Measurements from ENCODE around the gene OSBPL6. TPM values are rescaled to one million over a fixed set of nuclear protein-coding genes. Genes with fewer than 3 reads are reported as not detected.

Gene OSBPL6
- total and polyA plus RNA-seq, 9 of the 15 experiments (the other 6 are each of a cell fraction or from before 2014, with no cell fraction given) = 3.4 to 12.7 (median 9.3) TPM

- H3K9me3 ChIP-seq (replicated peaks; ENCODE audit: control insufficient read depth, insufficient read depth, low read depth, low read length) = no peaks in the 10 kb centered on the region
- no peak for FAIRE-seq
- H3K9ac ChIP-seq (ENCODE audit: insufficient read depth in 1 of 2, low read depth in 2 of 2, low read length in 2 of 2) = no peak overlapping the region
- BruUV-seq (replicated peaks) = no TSS peak
- intact Hi-C loops (cut with micrococcal nuclease) (no loop called here), in situ Hi-C loops (cut with MboI) (no loop called here)
- no peak for DNase-seq (ENCODE audit: extremely low read depth in 1 of 4, low spot score in 3 of 4)
- H3K4me3 ChIP-seq = no peak overlapping the region
- 30% methylated on average over 1 of the region's 1 CpG for WGBS (ENCODE audit: insufficient coverage, low coverage, missing lambda C conversion rate)
- no peaks in the 10 kb centered on the region; a peak in 1 of 5 replicates for H3K27me3 ChIP-seq (ENCODE audit: control insufficient read depth in 2 of 2, insufficient read depth in 2 of 2, low read length in 2 of 2)
- no peak overlapping the region for H3K27ac ChIP-seq (ENCODE audit: extremely low read depth, low read depth, low read length)
- H3K4me1 ChIP-seq (replicated peaks in 1 of 2; ENCODE audit: control insufficient read depth in 2 of 2, insufficient read depth in 2 of 2, low read length in 2 of 2) = no peaks in the 10 kb centered on the region
- ChIA-PET POLR2A (no interaction called here), CTCF (ENCODE audit: low intra/inter-chr PET ratio) (no interaction called here)
- TF ChIP-seq HNRNPK (IDR thresholded peaks at IDR 0.05; ENCODE audit: low read depth, low read length, poor library complexity, severe bottlenecking) (no peak), STAT5A (IDR thresholded peaks at IDR 0.05; ENCODE audit: borderline replicate concordance, low read length) (no peak), SMAD3 (CRISPR knock-in tag; conservative IDR thresholded peaks at IDR 0.05) (no peak), ID3 (CRISPR knock-in tag; IDR thresholded peaks at IDR 0.05) (no peak), ID3 (tag; IDR thresholded peaks at IDR 0.05) (no peak), SP2 (IDR thresholded peaks at IDR 0.05; ENCODE audit: extremely low read depth, low read depth, low read length, poor library complexity, severe bottlenecking) (no peak), RERE (CRISPR knock-in tag; IDR thresholded peaks at IDR 0.05; ENCODE audit: borderline replicate concordance) (no peak), SMARCA4 (IDR thresholded peaks at IDR 0.05) (no peak), STAT5B (CRISPR knock-in tag; IDR thresholded peaks at IDR 0.05) (no peak), NR2C1 (IDR thresholded peaks at IDR 0.05) (no peak), NR2C1 (tag; IDR thresholded peaks at IDR 0.05) (no peak), DNMT1 (IDR thresholded peaks at IDR 0.05) (no peak), SIN3B (IDR thresholded peaks at IDR 0.05; ENCODE audit: low read depth) (no peak), E4F1 (CRISPR knock-in tag; IDR thresholded peaks at IDR 0.05; ENCODE audit: borderline replicate concordance) (no peak)
- H4K20me1 ChIP-seq (replicated peaks; ENCODE audit: control insufficient read depth, insufficient read depth, low read length) = no peaks in the 10 kb centered on the region
- H2AFZ ChIP-seq (ENCODE audit: low read depth, low read length) = no peak overlapping the region
- H3K36me3 ChIP-seq (ENCODE audit: control insufficient read depth, insufficient read depth, low read length) = no peaks in the 10 kb centered on the region
- no peak for ATAC-seq
- H3K9me1 ChIP-seq (ENCODE audit: control insufficient read depth, insufficient read depth, low read length) = no peaks in the 10 kb centered on the region
- no peak overlapping the region for H3K4me2 ChIP-seq (ENCODE audit: insufficient read depth, low read length)
- H3K79me2 ChIP-seq (ENCODE audit: control insufficient read depth, insufficient read depth, low read length) = no peaks in the 10 kb centered on the region
These were observed 173.0 kb downstream of the OSBPL6 start for GRCh38 chr2:178367344-178367743.
